ENCODE results near the gene DOHH. TPM values are rescaled to one million over a fixed set of nuclear protein-coding genes. Genes with fewer than 3 reads are reported as not detected.

Gene DOHH
- total and polyA plus RNA-seq, 7 donors, result 7.2 to 22.5 (median 16.9) TPM

DNA sequence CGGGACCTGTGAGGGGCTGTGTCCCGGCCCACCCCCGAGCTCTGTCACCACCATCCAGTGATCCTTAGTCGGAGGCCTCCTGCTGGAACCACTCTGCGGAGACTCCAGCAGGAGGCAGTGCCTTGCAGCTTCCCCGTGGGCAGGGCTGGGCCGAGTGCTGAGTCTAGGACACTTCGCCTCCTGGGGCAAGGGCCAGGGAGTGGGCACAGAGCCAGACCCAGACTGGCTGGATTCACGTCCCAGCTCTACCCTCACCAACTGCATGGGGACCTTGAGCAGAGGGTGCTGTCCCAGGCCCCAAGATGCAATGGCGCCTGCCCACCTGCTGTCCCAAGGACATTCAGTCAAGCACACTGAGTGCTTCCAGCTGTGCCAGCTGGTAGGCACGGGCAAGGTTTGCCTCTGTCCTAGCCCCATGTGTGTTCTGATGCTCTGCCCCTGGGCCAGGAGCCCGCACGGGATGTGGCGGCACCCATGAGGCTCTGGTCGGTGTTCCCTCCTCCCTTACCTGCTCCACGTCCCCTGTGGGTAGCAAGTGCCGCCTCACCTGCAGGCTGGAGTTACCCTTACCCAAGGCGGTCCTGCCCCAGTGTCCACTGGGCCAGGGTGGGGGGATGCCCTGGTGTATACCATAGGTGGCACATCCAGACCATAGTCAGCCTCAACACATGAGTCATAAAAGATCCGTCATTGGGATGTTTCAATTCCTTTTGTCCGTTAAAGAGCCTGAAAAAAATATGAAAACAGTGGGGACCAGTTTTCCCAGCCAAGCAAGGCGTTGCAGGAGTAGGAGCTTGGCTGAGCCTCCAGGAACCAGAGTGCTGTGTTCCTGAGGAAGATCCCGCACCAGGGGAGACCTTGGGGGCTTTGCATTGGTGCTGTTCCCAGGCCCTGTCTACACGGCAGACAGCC, 13.0 kb upstream of the DOHH start:
- Histone ChIP-seq H3K27ac (no peak overlapping the region), H3K36me3 (peaks cover 0 to 5% (median 2%) of the 10 kb centered on the region in 4 donors), H3K4me1 (peaks cover 0 to 78% (median 36%) of the 10 kb centered on the region in 4 donors), H3K27me3 (no peaks in the 10 kb centered on the region), H3K4me3 (no peak overlapping the region), H3K9me3 (no peaks in the 10 kb centered on the region)
- 87 to 91% methylated on average over 23 of the region's 23 CpGs for whole genome bisulfite sequencing, 2 donors
- intact Hi-C loops (cut with DNase I), result no loop called here
- TF ChIP-seq EP300 (IDR thresholded peaks at IDR 0.05) (no peak), CTCF (IDR thresholded peaks at IDR 0.05) (no peak)
- DNase-seq, result no peak

GRCh38 chr19:3512562-3513228, 12.2 kb upstream of the DOHH start:
- no peak for TF ChIP-seq POLR2AphosphoS5 (IDR thresholded peaks at IDR 0.05)
- TF ChIP-seq POLR2A (IDR thresholded peaks at IDR 0.05), result no peak
- no peak for TF ChIP-seq EP300 (IDR thresholded peaks at IDR 0.05)
- TF ChIP-seq CTCF (IDR thresholded peaks at IDR 0.05), result no peak
- Histone ChIP-seq H3K4me1 (peaks cover 0 to 83% (median 43%) of the 10 kb centered on the region in 4 donors), H3K9me3 (no peaks in the 10 kb centered on the region), H3K36me3 (peaks cover 0 to 5% (median 2%) of the 10 kb centered on the region in 4 donors), H3K4me3 (no peak overlapping the region), H3K27me3 (no peaks in the 10 kb centered on the region), H3K27ac (no peak overlapping the region)
- no peak for DNase-seq
- intact Hi-C loops (cut with DNase I), result no loop called here
- 93 to 95% methylated on average over 17 of the region's 17 CpGs for WGBS, 2 donors

DNA sequence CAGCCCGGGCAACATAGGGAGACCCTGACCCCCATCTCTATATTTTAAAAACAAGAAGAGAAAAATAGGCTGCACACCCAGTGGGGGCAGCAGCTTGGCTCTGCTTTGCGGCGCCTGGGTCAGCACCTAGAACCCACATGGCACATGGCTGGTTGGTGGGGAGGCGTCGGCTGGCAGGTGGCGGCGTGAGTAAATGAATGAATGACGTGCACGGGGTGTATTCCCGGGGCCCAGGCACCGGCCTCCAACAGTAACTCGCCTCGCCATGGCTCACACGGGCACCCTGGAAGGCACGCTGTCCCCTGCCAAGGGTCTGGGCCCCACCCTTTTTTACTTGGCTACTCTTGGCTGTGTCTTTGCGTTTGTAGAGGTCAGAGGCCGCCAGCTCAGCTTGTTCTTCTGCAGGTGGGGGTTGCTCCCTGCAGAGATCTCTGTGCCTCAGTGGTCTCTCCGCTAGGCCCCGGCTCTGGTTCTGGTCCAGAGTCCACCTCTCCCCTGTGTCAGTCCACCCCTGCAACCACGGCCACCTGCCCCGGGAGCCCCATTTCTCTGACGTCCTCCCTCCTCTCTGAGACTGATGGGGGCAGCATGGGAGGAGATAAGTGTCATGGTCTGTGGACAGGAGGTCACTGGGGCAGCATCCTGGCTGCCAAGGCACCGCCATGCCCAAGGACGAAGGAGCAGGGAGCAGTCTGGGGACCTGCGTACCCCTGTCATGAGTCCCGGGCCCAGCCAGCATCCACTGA, 11.2 kb upstream of the DOHH start:
- no peak for DNase-seq
- no peak overlapping the region for H3K27ac ChIP-seq
- TF ChIP-seq EP300 (IDR thresholded peaks at IDR 0.05), result no peak
- H3K36me3 ChIP-seq, result peaks cover 0 to 5% (median 2%) of the 10 kb centered on the region in 4 donors
- 78 to 87% methylated on average over 26 of the region's 26 CpGs for WGBS, 2 donors
- H3K9me3 ChIP-seq, result no peaks in the 10 kb centered on the region
- no peak overlapping the region for H3K4me3 ChIP-seq
- intact Hi-C loops (cut with DNase I), result no loop called here
- H3K27me3 ChIP-seq, result no peaks in the 10 kb centered on the region
- H3K4me1 ChIP-seq, result peaks cover 0 to 86% (median 47%) of the 10 kb centered on the region in 4 donors

- Histone ChIP-seq H3K4me3 (no peak overlapping the region), H3K27me3 (no peaks in the 10 kb centered on the region), H3K27ac (no peak overlapping the region), H3K36me3 (peaks cover 0 to 5% (median 2%) of the 10 kb centered on the region in 4 donors), H3K9me3 (no peaks in the 10 kb centered on the region), H3K4me1 (peaks cover 0 to 78% (median 39%) of the 10 kb centered on the region in 4 donors)
- WGBS, 2 donors, result 90 to 92% methylated on average over 22 of the region's 22 CpGs
- intact Hi-C loops (cut with DNase I), result no loop called here
- DNase-seq, result no peak
- TF ChIP-seq POLR2A (IDR thresholded peaks at IDR 0.05) (no peak), POLR2AphosphoS5 (IDR thresholded peaks at IDR 0.05) (no peak), CTCF (IDR thresholded peaks at IDR 0.05) (no peak), EP300 (IDR thresholded peaks at IDR 0.05) (no peak)
These were observed 10.3 kb upstream of the DOHH start for GRCh38 chr19:3510727-3511126.

All from sigmoid colon (tissue), 7 donors.